Peyer's patch (tissue), 4 donors: ENCODE results near the gene BAZ1B. TPM values are rescaled to one million over a fixed set of nuclear protein-coding genes. Genes with fewer than 3 reads are reported as not detected.
"Not testable (repeated sequence)": the region's sequence is repeated elsewhere in the genome, so short reads cannot be mapped to it uniquely, and the experiment has no call there.

ENCODE experiments used
- DNase-seq, 3 donors: peaks; one replicate each; pipeline ENCODE4 v3.0.0-alpha.2; 2017 to 2019
- H3K27ac ChIP-seq, 4 donors: fragments of 200-600 bp; sonication (generic); one replicate each; pipeline ENCODE4 v1.5.1; 2016 to 2019
- H3K27me3 ChIP-seq, 2 donors: fragments of 200-600 bp; sonication (generic); one replicate each; pipeline ENCODE4 v1.5.1; 2019
- H3K36me3 ChIP-seq, 3 donors: fragments of 200-600 bp; sonication (generic); one replicate each; pipeline ENCODE4 v1.5.1; 2016 to 2019
- H3K4me1 ChIP-seq, 4 donors: fragments of 200-600 bp; sonication (generic); one replicate each; pipeline ENCODE4 v1.5.1; 2016 to 2019
- H3K4me3 ChIP-seq, 4 donors: fragments of 200-600 bp; sonication (generic); 1 replicate in 3 of 4; 2 replicates in 1 of 4; pipeline ENCODE4 v1.5.1; 2016 to 2019; ENCODE audit warnings: mild to moderate bottlenecking in 1 of 4
- H3K9me3 ChIP-seq, 4 donors: fragments of 200-600 bp; sonication (generic); one replicate each; pipeline ENCODE4 v1.5.1; 2016 to 2019; ENCODE audit warnings: mild to moderate bottlenecking in 1 of 4
- CTCF ChIP-seq, 6 experiments: fragments of 450-650 bp in 4 of 6; fragments of 200-600 bp in 2 of 6; sonication (generic) in 1 of 6; IDR thresholded peaks; one replicate each; pipeline ENCODE4 v1.5.1; 2017 to 2019; ENCODE audit warnings: antibody characterized with exemption in 6 of 6, mild to moderate bottlenecking in 3 of 6, moderate library complexity in 1 of 6
- POLR2A ChIP-seq, 2 donors: fragments of 450-650 bp; IDR thresholded peaks; one replicate each; pipeline ENCODE4 v1.5.1; 2017; ENCODE audit warnings: antibody characterized with exemption in 2 of 2, mild to moderate bottlenecking in 2 of 2, moderate library complexity in 2 of 2
- total RNA-seq, 4 donors: library from RNA; depleted of rRNA; stranded (reverse); fragments of >200 nt; gene quantifications; one replicate each; pipeline ENCODE4 v1.1.0, GENCODE V29; 2016

Gene BAZ1B
- total RNA-seq, 4 donors from 2014 or later = 38.6 to 162 (median 52.6) TPM

DNA sequence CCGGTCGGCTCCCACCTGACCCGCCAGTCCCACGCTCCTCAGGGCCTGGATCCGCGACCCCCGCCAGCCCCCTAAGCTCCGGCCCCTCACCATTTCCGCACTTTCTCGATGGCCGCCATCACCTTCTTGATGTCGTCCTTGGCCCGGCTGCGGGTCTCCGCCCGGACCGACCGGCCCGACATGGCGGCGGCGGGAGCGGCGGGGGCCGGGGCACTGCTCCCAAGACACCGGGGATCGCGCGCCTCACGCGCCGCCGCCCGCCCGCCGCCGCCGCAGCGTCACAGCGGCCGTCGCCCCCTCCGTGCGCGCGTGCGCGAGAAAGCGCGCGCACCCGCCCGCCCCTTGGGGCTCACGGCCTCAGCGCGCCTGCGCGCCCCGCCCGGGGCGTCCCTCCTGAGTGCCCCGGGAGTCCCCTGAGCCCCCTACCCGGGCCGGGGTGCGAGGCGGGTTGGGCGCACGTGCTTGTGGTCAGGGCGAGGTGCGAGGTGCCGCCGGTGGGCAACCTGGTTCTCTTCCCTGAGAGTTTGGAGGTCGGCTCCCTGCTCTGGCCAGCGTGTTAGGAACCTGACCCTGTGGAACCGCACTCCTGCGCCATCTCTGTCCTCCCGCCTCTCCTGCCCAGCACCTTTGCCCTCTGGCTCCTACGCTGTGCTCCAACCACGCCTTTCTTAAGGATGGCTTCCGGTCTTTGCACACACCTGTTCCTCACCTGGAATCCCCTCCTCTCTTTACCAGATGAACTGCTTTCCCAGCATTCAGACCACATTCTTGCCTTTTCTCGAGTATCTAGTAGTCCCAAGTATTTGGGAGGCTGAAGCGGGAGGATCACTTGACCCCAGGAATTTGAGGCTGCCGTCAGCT, 35.5 kb upstream of the BAZ1B start, which contains the start of gene BCL7B:
Gene BCL7B, minus strand, starts transcription at position 294 of the 861 bp plus-strand sequence. Its CDS starts 112 bp downstream, at position 182.
- H3K27me3 ChIP-seq = no peaks in the 10 kb centered on the region
- peak within 1 kb of the TSS; percentile 70 to 97 (median 88) for H3K4me3 ChIP-seq
- H3K36me3 ChIP-seq = peaks cover 0 to 21% (median 0%) of the 10 kb centered on the region in 3 donors
- peaks cover 0 to 33% (median 5%) of the 10 kb centered on the region in 4 donors for H3K4me1 ChIP-seq
- DNase-seq = peak; percentile 59 to 90 (median 85)
- H3K27ac ChIP-seq = peak within 1 kb of the TSS; percentile 92 to 100 (median 100)
- no peaks in the 10 kb centered on the region for H3K9me3 ChIP-seq
- TF ChIP-seq CTCF (IDR thresholded peaks at IDR 0.05) (no peak), POLR2A (IDR thresholded peaks at IDR 0.05) (peak; percentile 79 to 90)

- Histone ChIP-seq H3K36me3 (peaks cover 0 to 27% (median 0%) of the 10 kb centered on the region in 3 donors), H3K4me1 (peaks cover 0 to 33% (median 5%) of the 10 kb centered on the region in 4 donors)
- TF ChIP-seq CTCF (IDR thresholded peaks at IDR 0.05) = no peak
- no peak for TF ChIP-seq POLR2A (IDR thresholded peaks at IDR 0.05)
Observed at GRCh38 chr7:73557108-73557396, 35.0 kb upstream of the BAZ1B start.

GRCh38 chr7:73556208-73557107, 34.4 kb upstream of the BAZ1B start:
- TF ChIP-seq CTCF (IDR thresholded peaks at IDR 0.05) = no peak
- peak in 1 of 2 donors; percentile 77 for TF ChIP-seq POLR2A (IDR thresholded peaks at IDR 0.05)
- Histone ChIP-seq H3K36me3 (peaks cover 0 to 33% (median 0%) of the 10 kb centered on the region in 3 donors), H3K9me3 (no peaks in the 10 kb centered on the region), H3K4me1 (peaks cover 0 to 33% (median 5%) of the 10 kb centered on the region in 4 donors), H3K27ac (peak overlapping the region; percentile 92 to 100 (median 100)), H3K4me3 (peak overlapping the region; percentile 70 to 97 (median 88)), H3K27me3 (no peaks in the 10 kb centered on the region)
- no peak for DNase-seq

More at GRCh38 chr7:73557108-73557396, 35.0 kb upstream of the BAZ1B start:
- DNase-seq = peak; percentile 90 to 97 (median 97)
- H3K27ac ChIP-seq = peak overlapping the region; percentile 92 to 100 (median 100)
- no peaks in the 10 kb centered on the region for H3K27me3 ChIP-seq
- H3K9me3 ChIP-seq = no peaks in the 10 kb centered on the region
- H3K4me3 ChIP-seq = peak overlapping the region; percentile 70 to 97 (median 88)

GRCh38 chr7:73555411-73555982, 33.4 kb upstream of the BAZ1B start:
- Histone ChIP-seq H3K4me3 (peak overlapping the region in 2 of 4 donors; percentile 85 to 97), H3K36me3 (peaks cover 0 to 41% (median 0%) of the 10 kb centered on the region in 3 donors), H3K9me3 (no peaks in the 10 kb centered on the region), H3K4me1 (peaks cover 0 to 33% (median 5%) of the 10 kb centered on the region in 4 donors), H3K27ac (peak overlapping the region in 3 of 4 donors; percentile 99 to 100 (median 100)), H3K27me3 (no peaks in the 10 kb centered on the region)
- TF ChIP-seq POLR2A (IDR thresholded peaks at IDR 0.05) (no peak), CTCF (IDR thresholded peaks at IDR 0.05) (no peak)
- DNase-seq = no peak

DNA sequence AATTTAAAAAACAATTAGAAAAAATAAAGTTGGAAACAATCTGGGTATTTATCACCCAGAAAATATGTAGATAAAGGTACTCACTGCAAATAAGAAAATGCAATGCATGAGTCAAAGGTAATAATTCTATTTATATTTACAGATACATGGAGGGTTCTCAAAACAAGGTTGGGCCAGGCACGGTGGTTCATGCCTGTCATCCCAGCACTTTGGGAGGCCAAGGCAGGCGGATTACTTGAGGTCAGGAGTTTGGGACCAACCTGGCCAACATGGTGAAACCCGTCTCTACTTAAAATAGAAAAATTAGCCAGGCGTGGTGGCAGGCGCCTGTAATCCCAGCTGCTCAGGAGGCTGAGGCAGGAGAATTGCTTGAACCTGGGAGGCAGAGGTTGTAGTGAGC, 28.0 kb upstream of the BAZ1B start:
- H3K27ac ChIP-seq, H3K4me3 ChIP-seq, H3K9me3 ChIP-seq, DNase-seq, H3K27me3 ChIP-seq: not testable (repeated sequence)
- Histone ChIP-seq H3K36me3 (peaks cover 0 to 90% (median 0%) of the 10 kb centered on the region in 3 donors), H3K4me1 (peaks cover 0 to 17% (median 0%) of the 10 kb centered on the region in 4 donors)
